ENCODE data around the gene KTI12.

Gene KTI12

GRCh38 chr1:51988254-51988653, 45.4 kb downstream of the KTI12 start:
- no peak for DNase-seq (ENCODE audit: low read depth in 2 of 2)

- no peak for DNase-seq (ENCODE audit: low read depth in 2 of 2)
Observed at GRCh38 chr1:51986718-51987117, 46.9 kb downstream of the KTI12 start.

GRCh38 chr1:51982161-51982560, 51.4 kb downstream of the KTI12 start:
- no peak for DNase-seq (ENCODE audit: low read depth in 2 of 2)

Measured in stimulated activated CD8-positive, alpha-beta memory T cell treated with anti-CD3 and anti-CD28 coated beads, Interleukin-2, amount 100 ng/mL, for 1 hour (primary cell).